ENCODE results near the gene CSTF2.
"Not testable (repeated sequence)": the region's sequence is repeated elsewhere in the genome, so short reads cannot be mapped to it uniquely, and the experiment has no call there.

The CSTF2 gene, protein sequence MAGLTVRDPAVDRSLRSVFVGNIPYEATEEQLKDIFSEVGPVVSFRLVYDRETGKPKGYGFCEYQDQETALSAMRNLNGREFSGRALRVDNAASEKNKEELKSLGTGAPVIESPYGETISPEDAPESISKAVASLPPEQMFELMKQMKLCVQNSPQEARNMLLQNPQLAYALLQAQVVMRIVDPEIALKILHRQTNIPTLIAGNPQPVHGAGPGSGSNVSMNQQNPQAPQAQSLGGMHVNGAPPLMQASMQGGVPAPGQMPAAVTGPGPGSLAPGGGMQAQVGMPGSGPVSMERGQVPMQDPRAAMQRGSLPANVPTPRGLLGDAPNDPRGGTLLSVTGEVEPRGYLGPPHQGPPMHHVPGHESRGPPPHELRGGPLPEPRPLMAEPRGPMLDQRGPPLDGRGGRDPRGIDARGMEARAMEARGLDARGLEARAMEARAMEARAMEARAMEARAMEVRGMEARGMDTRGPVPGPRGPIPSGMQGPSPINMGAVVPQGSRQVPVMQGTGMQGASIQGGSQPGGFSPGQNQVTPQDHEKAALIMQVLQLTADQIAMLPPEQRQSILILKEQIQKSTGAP

DNA sequence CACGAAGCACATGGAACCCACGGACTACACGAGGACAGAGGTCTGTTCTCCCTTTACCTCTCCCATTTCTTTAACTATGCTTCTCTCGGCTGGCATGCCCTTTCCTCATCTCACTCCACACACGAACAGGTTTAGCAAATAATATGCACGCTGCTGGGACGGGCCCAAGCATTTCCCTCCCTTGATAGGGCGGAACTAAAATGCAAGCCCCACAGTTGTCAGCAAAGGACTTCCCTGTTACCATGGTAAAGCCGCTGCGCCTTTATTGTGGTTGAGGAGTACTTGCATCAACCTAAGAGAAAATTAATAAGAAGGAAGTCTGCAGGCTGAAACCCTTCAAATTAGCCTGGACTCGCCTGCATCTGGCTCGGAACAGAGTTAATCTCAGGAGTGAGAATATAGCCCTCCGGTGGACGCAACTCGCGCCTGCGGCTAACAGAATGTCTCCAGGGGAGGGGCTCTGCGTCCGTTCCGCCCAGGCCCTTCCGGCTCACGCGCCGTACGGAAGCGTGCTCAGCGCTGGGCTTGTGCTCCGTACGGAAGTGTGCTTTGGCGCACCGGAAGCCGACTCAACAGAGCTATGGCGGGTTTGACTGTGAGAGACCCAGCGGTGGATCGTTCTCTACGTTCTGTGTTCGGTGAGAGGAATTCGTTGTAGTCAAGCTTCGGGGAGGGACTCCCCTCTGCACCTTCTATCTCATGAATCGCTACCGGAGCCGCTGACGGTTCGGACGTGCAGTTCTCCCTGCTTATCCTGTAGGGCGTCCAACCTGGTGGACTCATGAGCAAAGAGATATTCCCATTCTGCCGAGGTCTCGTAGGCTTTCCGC is at the start of gene CSTF2:
Gene CSTF2 (plus strand): TSS at position 555 of the 830 bp plus-strand sequence. CDS start 26 bp downstream, at position 581.
- peak; percentile 80 for DNase-seq

DNA sequence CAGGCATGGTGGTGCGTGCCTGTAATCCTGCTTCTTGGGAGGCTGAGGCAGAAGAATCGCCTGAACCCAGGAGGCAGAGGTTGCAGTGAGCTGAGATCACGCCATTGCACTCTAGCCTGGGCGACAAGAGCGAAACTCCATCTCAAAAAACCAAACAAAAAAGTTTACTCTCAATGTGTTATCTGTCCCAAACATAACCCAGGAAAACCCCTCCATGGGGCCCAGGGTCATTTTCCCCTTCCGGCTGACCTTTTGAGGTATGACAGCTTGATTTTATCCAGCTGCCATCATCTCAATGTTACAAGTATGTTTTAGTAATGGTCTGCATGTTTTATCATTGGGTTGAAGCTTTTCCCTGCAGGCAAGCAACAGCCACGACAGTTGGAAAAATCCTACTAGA is 23.8 kb upstream of the CSTF2 start:
- not testable (repeated sequence) for DNase-seq

DNA sequence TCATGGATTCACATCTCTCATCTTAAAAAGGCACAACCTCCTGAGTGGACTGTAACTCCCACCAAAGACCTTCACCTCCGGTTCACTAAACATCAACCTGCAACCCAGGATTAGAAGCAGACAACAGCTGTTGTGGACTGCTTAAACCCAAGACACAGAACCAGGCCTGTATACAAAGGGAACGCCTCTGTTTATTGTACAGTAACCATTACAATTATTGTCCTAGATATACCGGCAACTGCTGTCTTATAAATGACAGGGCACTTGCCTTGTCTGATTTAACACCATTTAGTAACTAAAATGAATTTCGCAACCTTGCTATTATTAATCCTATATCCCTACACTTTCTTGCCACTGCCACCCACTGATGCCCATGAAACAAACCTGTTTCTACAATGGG is 22.8 kb upstream of the CSTF2 start:
- no peak for DNase-seq

DNA sequence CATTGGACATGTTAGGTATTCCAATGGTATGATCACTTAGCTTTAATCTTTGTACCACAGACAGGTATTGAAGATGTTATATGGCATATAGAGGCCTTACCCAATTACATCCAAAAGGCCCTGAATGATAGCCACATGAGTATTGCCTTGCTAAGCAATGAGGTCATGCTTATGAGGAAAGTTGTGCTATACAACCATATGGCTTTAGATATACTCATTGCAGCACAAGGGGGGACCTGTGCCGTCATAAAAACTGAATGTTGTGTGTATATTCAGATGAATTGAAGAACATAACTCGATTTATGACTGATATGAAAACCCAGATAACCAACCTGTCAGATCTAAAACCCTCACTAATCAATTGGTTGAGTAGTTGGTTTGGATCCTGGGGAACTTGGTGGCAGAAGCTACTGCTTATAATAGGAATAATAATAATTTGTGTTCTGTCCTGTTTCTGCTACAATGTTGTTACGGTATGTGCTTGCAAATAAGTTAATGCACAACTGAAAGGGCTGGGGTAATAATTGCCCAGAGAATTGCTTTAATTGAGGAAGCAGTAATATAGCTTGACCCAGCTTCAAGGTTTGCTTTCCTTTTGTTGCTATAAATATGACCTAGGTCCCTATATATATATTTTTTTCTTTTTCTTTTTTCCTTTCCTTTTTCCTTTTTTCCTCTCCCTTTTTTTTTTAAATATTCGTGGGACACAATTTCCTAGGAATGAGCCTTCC is 21.5 kb upstream of the CSTF2 start:
- DNase-seq: no peak

DNA sequence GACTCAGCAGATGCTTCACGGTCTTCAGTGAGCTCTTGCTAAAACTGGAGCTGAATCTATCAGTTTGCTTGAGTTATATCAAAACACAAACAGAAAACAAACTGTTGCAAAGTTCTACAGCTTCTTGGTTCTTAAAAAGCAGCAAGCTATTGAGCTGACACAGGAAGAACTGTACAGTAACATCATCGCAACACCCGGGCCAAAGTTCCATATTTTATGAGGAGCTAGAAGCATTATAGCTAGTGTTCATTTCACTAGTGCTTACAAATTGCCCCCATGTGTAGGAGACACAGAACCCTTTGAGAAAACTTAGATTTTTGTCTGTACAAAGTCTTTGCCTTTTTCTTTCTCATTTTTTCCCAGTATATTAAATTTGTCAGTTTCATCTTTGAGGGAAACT is 17.3 kb upstream of the CSTF2 start:
- no peak for DNase-seq

DNA sequence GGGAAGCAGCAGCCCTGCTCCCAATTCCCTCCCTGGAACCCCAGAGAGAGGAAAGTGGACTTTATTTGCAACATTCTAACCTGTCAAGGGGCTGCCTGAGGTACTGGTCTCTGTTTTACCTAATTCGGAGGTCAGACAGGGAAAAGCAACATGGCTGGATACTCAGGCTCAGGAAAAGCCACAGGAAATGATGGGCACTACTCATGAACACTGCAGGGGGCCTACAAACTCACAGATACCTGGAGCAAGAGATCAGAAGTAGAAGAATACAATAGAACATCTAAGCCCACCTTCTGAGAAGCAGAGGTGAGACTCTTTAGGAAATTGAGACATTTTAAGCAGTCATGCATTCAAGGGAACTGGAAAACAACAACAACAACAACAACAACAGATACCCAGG is 15.4 kb upstream of the CSTF2 start:
- no peak for DNase-seq

DNA sequence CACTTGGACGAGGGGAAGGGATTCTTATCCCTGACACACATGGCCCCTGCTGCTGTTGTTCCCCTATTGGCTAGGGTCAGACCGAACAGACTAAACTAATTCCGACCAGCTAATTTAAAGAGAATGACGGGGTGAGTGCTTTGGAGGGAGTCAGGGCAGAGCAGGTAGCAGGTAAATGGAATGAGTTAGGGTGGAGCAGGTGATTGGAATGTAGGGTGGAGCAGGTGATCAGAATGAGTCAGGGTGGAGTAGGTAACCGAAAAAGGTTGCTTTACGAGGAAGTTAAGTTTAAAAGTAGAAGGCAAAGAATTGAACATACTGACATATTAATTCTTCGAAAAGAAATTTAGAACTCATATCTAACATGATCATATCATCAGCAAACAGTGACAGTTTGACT is 11.9 kb upstream of the CSTF2 start:
- not testable (repeated sequence) for DNase-seq

DNA sequence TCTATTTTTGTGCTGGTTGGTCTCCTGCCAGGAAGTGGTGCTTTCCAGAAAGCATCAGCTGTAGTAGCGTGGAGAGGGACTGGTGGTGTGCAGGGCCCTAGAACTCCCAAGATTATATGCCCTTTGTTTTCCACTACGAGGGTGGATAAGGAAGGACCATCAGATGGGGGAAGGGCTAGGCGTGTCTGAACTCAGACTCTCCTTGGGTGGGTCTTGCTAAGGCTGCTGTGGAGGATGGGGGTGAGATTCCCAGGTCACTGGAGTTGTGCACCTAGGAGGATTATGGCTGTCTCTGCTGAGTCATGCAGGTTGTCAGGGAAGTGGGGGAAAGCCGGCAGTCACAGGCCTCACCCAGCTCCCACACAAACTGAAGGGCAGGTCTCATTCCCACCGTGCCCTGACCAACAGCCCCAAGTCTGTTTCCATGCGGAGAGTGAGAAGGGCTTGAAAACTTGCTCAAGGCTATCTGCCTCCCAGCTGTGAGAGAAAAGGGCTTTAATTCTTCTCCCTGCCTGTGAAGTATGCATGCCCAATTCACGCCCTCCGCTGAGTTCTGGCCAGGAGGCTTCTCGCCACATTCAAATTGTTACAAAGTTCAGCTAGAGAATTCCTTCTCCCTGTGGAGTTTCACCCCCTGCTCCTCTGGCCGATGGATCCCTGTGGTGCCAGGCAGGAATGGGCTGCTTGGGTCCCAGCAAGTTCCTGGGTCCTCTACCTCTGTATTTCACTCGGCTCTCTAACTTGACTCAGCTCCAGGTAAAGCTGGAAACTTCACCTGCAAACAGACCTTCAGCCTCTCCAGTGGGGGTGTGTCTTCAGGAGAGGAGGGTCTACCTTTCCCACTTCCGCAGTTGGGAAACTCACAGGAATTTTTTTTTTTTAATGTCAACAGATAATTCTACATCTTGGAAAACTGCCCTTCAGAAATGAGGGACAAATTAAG is 7.7 kb upstream of the CSTF2 start:
- DNase-seq: no peak

DNA sequence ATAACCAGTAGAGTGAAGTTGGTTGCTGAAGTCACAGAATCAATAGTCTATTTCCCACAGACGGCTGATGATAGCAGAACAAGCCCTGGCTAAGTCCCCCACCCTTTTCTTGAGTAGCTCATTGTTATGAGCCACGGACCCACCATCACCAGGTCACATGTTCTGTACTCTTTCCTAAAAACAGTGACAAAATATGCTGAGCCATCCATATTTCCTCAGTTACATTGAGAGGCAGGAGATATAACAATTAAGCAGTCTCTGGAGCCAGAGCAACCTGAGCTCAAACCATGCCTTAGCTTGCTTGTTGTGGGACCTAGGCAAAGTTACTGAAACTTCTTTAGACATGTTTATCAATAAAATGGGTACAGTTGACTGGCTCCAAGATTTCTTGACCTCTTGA is 2.9 kb upstream of the CSTF2 start:
- DNase-seq: no peak

DNA sequence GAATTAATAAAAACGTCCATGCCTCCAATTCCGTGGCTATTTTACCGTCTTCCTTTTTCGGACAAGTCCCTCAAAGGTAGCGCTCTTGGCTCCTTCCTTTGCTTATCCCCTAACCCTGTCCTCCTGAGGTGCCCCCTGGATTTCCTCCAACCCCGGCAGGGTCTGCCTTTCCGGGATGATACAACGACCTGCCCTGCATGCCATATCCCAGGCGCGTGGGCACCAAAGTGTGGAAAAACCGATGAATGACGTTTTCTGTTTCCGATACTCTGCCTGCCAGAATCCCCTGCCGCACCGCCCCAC is 706 bp upstream of the CSTF2 start:
- DNase-seq: no peak

DNA sequence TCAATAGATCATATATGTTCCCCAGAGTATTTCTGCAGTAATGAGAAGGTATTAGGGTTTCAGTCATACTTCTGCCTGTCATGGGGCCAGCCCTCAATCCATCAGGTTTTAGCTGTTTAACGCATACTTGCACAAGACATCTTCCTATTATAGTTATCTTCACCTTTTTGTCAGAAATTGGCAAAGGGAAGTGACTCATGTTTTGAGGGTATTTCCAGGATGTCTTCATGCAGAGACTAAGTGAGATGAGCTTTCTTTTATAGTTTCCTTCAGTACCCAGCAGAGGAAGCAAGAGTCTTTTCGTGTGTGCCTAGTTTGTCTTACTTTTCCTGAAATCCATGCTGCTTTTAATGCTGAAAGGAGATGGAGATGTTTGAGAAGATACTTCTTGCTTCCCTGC is 9.5 kb downstream of the CSTF2 start:
- peak; percentile 55 for DNase-seq

DNA sequence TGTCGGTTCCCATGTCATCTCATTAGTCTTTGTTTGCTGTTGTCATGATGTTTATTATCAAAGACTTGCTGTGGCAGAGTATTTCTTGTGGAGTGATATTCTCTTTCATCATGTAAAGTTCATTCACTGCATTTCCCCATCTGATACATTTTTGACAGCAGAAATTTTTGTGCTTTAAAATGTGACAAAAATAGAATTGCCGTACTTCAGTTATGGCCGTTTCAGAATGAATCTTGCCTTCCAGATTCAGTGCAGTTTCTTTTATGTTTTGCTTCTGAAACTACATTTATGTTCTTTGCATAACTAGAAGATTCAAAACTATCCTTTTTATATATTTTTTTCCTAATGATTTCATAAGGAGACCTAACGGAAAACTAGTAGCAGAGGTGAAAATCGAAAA is 10.0 kb downstream of the CSTF2 start:
- no peak for DNase-seq

DNA sequence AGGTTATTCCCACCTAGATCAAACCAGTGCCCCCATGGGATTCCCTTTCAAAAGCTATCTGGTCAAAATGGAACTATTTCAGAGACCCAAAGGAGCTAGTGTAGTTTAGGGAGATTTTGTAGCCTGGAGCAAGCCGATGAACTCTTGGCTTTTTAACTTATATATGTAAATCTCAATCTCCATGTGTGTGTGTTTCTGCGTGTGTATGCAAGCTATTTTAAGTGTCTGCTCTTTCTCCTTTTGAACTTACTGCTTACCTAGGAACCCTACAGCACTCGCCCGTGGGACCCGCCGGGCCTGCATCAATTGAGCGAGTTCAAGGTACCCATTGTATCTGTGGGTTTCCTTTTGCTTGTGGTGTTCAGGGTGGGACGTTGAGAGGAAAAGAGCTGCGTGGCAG is 10.4 kb downstream of the CSTF2 start:
- peak; percentile 12 for DNase-seq

DNA sequence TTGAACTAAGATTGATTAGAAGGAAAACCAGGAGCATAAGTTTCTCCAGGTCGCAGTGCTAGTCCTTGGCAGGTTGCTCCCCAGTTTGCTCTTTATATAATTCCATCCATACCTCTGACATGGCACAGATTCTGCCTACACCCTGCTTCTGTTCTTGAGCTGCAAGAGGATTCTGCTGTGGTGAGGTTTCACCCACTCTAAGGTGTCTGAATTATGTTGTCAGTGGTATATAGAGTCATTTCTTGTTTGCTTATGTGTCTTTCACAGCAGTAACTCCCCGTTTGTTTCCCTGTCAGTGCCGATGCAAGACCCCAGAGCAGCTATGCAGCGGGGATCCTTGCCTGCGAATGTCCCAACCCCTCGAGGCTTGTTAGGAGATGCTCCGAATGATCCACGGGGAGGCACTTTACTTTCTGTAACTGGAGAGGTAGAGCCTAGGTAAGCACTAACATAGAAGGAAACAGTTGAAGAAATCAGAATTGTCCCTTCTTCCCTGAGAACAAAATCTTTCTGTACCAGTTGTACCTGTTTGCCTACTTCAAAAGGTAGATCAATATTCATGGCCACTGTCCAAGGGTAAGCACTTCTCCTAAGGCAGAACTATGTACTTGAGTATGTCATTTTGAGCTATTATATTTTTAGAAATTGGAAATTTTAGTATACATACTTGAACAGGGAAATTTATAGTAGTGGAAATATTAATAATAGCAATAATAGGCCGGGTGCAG is 11.2 kb downstream of the CSTF2 start:
- DNase-seq: no peak

DNA sequence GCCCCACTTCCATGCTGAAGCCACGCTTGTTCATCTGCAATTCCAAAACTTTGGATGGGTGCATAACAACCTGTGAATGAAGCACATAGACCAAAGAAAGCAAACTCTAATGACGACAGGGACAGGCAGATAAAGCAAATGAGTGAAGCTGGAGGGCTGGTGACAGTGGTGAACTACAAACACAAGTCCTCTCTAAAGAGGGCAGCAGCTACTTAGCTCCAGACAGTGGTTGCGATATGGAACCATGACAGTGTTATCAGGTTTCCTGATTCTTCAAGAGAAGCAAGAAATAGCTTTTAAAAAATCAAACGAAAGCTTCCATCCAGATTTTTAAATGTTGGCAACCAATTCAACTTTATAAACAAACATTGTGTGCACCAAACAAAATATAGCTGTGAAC is 30.1 kb downstream of the CSTF2 start:
- no peak for DNase-seq

DNA sequence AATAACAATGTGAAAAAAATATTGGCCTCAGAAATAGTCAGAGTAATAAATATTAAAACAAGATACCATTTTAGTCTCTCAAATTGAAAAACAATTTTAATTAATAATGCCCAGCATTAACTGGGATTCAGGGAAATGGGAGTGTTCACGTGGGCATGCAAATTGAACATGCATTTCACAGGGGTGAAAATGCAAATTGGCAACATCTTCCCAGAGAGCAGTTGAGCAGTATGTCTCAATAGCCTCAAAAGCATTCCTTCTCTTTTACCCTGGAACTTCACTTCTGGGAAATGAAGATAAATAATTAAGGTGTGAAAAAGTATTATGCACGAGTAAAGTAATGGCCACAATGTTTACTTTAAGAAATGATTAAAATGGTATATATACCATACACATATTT is 32.6 kb downstream of the CSTF2 start:
- no peak for DNase-seq

DNA sequence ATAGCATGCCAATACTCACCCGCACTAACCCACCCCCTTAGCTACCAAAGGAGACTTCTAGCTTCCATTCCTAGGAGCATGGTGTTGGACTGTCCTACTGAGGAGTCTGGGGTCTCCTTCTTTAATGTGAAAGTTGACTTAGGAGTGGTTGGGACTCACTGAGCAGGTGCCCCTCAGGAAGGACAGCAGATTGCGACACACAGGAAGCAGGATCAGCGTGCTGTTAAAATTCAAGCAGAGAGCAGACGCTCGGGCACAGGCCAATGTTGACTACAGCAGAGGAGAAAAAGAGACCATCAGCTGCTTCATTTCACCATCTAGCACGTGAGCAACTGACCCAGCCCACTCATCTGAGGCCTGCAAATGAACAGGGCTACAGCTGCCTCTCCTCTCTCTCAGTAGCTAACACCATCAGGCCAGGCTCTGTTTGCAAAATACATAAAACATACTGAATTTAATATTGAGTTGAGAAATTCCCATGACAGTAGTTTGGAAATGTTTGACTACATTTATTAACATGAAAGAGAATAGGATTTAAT is 43.2 kb downstream of the CSTF2 start:
- no peak for DNase-seq

DNA sequence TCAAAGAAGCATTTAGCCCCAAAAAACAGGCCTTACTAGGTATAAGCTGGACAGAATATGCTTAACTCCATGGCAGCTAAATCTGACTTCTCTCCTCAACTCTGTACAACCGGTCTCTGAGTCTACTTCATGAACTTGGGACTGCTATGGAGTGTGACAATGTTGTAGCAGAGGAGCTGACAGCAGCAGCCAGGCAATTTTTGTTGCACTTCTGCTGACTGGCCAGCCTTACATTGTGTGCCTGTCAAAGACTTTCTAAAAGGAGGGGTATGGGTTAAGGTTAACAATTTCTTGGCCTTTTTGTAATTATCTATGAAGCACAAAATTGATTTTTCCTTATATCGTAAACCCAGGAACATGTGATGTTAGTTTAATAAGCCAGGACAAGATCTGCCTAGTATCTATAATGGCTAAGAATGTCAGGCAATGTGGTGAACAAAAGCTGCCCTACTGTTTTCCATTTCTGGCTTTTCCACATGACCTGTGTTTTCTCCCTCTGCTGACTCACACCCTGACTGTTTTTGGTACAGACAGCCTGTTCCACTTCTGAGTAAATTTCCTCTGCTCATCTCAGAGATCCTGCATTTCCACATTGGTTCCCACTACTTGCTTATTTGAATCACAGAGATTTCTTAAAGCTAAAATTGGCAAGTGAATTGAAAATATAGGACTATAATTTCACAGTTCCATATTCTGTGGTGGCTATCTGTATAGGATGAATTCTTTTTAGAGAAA is 44.6 kb downstream of the CSTF2 start:
- DNase-seq: no peak

DNA sequence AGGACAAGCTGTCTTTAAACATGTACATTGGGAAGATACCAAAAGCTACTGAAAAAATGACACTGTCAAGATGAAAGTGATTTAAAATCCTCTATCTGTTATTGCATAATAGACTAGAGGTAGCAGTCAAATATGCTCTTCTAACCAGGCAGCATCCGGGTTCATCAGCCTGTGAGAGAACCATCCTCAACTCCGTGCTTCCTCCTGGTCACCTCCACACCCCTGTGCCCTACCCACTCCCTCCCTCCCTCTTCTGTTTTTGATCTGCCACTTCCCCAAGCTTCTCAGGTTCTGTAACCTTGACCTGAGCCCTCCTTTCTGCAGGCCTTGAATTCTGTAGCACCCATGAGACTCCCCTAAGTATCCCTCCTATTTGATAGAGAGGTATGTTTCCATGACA is 48.1 kb downstream of the CSTF2 start:
- no peak for DNase-seq

DNA sequence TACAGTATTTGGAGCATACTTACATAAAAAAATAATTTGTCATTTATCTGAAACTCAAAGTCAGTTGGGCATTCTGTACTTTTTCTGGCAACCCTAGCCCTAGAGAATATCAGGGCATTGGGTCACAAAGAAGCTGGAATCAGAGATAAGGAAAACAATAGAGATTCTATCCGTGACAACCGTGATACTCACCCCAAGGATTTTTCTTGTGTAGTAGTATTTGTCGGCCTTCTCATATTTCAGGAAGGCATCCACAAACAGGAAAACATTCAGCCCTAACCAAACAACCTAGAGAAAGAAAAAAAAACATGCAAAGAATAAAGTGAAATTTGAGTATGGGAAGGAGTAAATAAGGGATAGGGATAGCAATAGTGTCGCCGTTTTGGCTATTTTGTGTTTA is 50.3 kb downstream of the CSTF2 start:
- no peak for DNase-seq
